Right atrium auricular region (tissue), 2 donors: ENCODE measurements around the gene ALAD. TPM values are rescaled to one million over a fixed set of nuclear protein-coding genes. Genes with fewer than 3 reads are reported as not detected.
A peak's percentile ranks its signal among the peaks of the same experiment; 100 is the strongest.

Source experiments
- DNase-seq: peaks from one replicate; pipeline ENCODE4 v3.0.0-alpha.2; 2019; ENCODE audit warnings: low spot score
- H3K27ac ChIP-seq, 2 donors: fragments of 200-600 bp; sonication (generic); 1 replicate in 1 of 2; 2 replicates in 1 of 2; pipeline ENCODE4 v1.5.1; 2016 to 2019
- H3K27me3 ChIP-seq, 2 donors: fragments of 200-600 bp; sonication (generic); one replicate each; pipeline versions ENCODE4 v1.5.1 to v1.6.0; 2017 to 2019
- H3K36me3 ChIP-seq: fragments of 200-600 bp; sonication (generic); one replicate; pipeline ENCODE4 v1.5.1; 2016
- H3K4me1 ChIP-seq, 2 donors: fragments of 200-600 bp; sonication (generic); one replicate each; pipeline versions ENCODE4 v1.5.1 to v1.6.0; 2017 to 2019
- H3K4me3 ChIP-seq, 2 donors: fragments of 200-600 bp; sonication (generic); 1 replicate in 1 of 2; 2 replicates in 1 of 2; pipeline ENCODE4 v1.5.1; 2017 to 2019; ENCODE audit warnings: mild to moderate bottlenecking in 1 of 2, moderate library complexity in 1 of 2
- H3K9me3 ChIP-seq, 2 donors: fragments of 200-600 bp; sonication (generic); one replicate each; pipeline ENCODE4 v1.5.1; 2019
- total RNA-seq, 2 donors: library from RNA; depleted of rRNA; stranded (reverse); fragments of >200 nt; gene quantifications; one replicate each; pipeline ENCODE4 v1.1.0, GENCODE V29; 2016
- TF ChIP-seq, protein P1 (sequence below), 2 donors: fragments of 200-600 bp; sonication (generic); IDR thresholded peaks; one replicate each; pipeline ENCODE4 v1.5.1; 2019; ENCODE audit warnings: antibody characterized with exemption in 2 of 2

ALAD gene
- total RNA-seq, 2 donors from 2014 or later: 16.2 to 17.8 TPM

DNA sequence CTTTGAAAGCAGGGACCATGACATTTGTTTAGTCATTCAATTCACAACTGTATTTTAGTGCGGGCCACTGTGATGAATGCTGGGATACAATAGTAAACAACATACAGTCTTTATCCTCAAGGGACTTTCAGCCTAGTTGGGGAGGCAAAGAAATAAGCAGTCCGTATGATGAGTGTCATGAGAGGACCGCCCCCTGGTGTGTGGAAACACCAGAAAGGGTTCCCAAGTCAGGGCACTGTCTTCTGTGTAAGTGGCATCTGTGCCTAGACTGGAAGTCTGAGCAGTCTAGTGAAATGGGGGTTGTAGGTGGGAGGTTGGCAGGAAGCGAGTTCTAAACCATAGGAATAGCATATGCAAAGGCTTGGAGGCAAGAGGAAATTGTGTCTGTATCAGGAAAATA is 16.3 kb upstream of the ALAD start:
- DNase-seq: no peak
- Histone ChIP-seq H3K27me3 (no peaks in the 10 kb centered on the region), H3K36me3 (no peaks in the 10 kb centered on the region), H3K4me3 (no peak overlapping the region), H3K9me3 (no peaks in the 10 kb centered on the region), H3K4me1 (no peaks in the 10 kb centered on the region), H3K27ac (no peak overlapping the region)
- TF ChIP-seq, protein P1, sequence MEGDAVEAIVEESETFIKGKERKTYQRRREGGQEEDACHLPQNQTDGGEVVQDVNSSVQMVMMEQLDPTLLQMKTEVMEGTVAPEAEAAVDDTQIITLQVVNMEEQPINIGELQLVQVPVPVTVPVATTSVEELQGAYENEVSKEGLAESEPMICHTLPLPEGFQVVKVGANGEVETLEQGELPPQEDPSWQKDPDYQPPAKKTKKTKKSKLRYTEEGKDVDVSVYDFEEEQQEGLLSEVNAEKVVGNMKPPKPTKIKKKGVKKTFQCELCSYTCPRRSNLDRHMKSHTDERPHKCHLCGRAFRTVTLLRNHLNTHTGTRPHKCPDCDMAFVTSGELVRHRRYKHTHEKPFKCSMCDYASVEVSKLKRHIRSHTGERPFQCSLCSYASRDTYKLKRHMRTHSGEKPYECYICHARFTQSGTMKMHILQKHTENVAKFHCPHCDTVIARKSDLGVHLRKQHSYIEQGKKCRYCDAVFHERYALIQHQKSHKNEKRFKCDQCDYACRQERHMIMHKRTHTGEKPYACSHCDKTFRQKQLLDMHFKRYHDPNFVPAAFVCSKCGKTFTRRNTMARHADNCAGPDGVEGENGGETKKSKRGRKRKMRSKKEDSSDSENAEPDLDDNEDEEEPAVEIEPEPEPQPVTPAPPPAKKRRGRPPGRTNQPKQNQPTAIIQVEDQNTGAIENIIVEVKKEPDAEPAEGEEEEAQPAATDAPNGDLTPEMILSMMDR (IDR thresholded peaks at IDR 0.05): no peak

DNA sequence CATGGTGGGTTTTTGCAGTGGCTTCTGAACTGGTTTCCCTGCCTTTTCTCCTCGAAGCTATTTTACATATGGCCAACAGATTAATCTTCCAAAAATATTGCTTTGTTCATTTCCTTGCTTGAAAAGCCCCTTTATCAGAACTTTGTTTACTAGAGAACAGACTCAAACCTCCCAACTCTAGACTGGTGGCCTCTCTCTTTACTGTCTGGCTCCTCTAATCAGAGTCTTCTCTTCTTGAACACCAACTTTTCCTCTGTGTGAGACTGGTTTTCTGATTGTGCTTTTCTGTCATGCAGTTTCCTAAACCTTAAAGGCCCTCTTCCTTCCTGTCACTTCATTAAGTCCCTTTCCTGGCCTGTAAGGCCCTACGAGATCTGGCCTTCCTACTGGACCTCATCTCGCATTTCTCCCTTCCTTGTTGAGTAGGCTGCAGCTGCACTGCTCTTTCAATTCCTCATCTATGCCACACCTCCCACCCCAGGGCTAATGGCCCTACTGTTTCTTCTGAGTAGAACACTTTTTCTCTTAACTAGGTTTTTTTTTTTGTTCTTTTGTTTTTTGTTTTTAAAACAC is 15.2 kb upstream of the ALAD start:
- H3K4me1 ChIP-seq: peaks cover 0 to 6% of the 10 kb centered on the region in 2 donors
- TF ChIP-seq, protein P1 (IDR thresholded peaks at IDR 0.05): no peak
- H3K36me3 ChIP-seq: no peaks in the 10 kb centered on the region

DNA sequence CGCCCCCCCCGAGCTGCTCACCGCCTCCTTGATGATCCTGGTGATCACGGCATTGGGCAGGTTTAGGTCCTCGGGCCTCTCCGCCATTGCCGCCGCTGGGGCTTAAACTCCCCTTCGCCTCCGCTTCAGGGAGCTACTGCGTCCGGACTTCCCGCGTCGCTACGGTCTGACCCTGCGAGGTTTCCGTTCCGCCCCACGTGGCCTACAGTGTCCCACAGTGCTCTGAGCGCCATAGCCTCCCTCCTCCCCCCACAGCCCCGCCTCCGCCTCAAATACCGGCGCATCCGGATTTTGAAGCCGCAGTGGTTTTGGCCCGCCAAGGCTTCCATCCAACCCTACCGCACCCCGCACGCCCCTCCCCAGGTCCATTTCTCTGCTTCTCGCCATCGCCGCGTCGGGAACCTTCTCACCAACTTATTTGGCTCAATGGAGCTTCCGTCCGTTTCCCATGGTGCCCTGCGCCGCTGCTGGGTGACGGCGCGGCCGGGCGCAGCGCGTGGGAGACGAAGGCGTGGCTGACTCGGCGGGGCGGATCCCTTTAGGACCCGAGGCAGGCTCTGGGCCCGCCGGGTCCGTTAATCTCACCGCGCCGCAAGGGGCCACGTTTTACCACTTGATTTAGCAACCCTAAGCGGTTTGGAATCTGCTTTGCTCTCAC is 9.3 kb upstream of the ALAD start, which contains the start of the genes C9orf43 and POLE3:
C9orf43 (plus strand) TSS at position 541 of the 658 bp plus-strand sequence. CDS start 2,747 bp downstream, outside the sequence.
POLE3 (minus strand) TSS at position 469 of the 658 bp plus-strand sequence; CDS start at position 87, 382 bp downstream.
- peaks cover 21% of the 10 kb centered on the region for H3K36me3 ChIP-seq
- H3K4me1 ChIP-seq: peaks cover 0 to 22% of the 10 kb centered on the region in 2 donors
- peak within 1 kb of the TSS; percentile 92 to 96 for H3K27ac ChIP-seq
- peak within 1 kb of the TSS; percentile 62 to 88 for H3K4me3 ChIP-seq
- no peaks in the 10 kb centered on the region for H3K9me3 ChIP-seq
- H3K27me3 ChIP-seq: no peaks in the 10 kb centered on the region
- TF ChIP-seq, protein P1 (IDR thresholded peaks at IDR 0.05): no peak
- peak; percentile 94 for DNase-seq

More for the DNA sequence above, 15.2 kb upstream of the ALAD start:
- Histone ChIP-seq H3K27me3 (no peaks in the 10 kb centered on the region), H3K27ac (no peak overlapping the region), H3K4me3 (no peak overlapping the region), H3K9me3 (no peaks in the 10 kb centered on the region)
- no peak for DNase-seq

DNA sequence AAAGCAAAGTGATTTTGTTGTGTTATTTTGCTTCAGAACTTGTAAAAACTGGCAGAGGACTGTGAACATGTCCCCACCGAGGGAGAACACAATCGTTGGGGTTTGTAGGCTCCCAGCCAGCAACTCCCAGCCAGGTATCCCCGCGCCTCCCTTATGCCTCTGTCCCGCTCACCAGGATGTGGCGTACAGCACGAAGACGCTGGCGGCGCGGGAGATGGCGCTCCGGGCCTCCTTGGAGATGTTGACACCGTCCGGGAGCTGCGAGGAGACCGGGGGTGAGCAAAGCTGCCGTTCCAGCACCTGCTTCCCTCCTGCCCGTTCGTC is 8.8 kb upstream of the ALAD start:
- H3K9me3 ChIP-seq: no peaks in the 10 kb centered on the region
- H3K27ac ChIP-seq: peak overlapping the region; percentile 92 to 96
- no peak for DNase-seq
- H3K4me3 ChIP-seq: peak overlapping the region; percentile 62 to 88
- TF ChIP-seq, protein P1 (IDR thresholded peaks at IDR 0.05): no peak
- no peaks in the 10 kb centered on the region for H3K27me3 ChIP-seq
- peaks cover 21% of the 10 kb centered on the region for H3K36me3 ChIP-seq
- H3K4me1 ChIP-seq: peaks cover 0 to 22% of the 10 kb centered on the region in 2 donors

DNA sequence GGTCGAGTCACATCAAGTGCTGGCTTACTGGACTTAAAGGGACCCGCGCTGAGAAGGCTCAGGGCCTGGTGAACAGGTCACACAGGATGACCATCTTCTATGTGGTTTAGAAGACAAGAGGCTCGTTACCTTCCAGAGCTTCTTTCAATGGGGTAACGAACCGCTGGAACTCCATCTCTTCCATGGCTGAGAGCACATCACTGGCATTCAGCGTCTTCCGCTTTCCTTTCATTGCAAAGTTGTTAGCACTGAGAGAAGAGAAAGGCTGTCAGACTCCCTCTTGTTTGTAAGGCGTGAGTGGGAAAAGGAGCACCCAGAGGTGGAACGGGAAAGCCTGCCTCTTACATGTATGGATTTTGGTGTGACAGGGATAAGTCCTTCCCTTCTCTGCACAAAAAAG is 8.4 kb upstream of the ALAD start:
- H3K27ac ChIP-seq: peak overlapping the region; percentile 92 to 96
- H3K36me3 ChIP-seq: peaks cover 21% of the 10 kb centered on the region
- no peaks in the 10 kb centered on the region for H3K9me3 ChIP-seq
- H3K4me1 ChIP-seq: peaks cover 0 to 22% of the 10 kb centered on the region in 2 donors
- peak overlapping the region; percentile 62 to 88 for H3K4me3 ChIP-seq
- TF ChIP-seq, protein P1 (IDR thresholded peaks at IDR 0.05): no peak
- no peak for DNase-seq
- H3K27me3 ChIP-seq: no peaks in the 10 kb centered on the region
